Activated CD4-positive, alpha-beta memory T cell treated with anti-CD3 and anti-CD28 coated beads for 36 hours (primary cell): Measurements from ENCODE around the gene UBE2H. TPM values are rescaled to one million over a fixed set of nuclear protein-coding genes. Genes with fewer than 3 reads are reported as not detected.

ENCODE experiments used
- CTCF ChIA-PET: fragments of 350-600 bp; sonication (Branson Sonifier 250); formaldehyde crosslinking; loops from one replicate; lab custom pipeline; 2021; ENCODE audit warnings: antibody characterized with exemption, inconsistent platforms; lab: Charles Lee
- POLR2A ChIA-PET: fragments of 350-600 bp; sonication (Branson Sonifier 250); formaldehyde crosslinking; loops from one replicate; lab custom pipeline; 2021; ENCODE audit warnings: antibody characterized with exemption; lab: Charles Lee
- DNase-seq: peaks from one replicate; pipeline ENCODE4 v3.0.0-alpha.2; 2020
- H3K27ac Mint-ChIP-seq: one replicate; pipeline ENCODE4 v1.8.0; 2021; ENCODE audit warnings: mixed read lengths
- H3K27me3 Mint-ChIP-seq: one replicate; pipeline ENCODE4 v1.8.0; 2021; ENCODE audit warnings: mixed read lengths
- H3K36me3 Mint-ChIP-seq: one replicate; pipeline ENCODE4 v1.8.0; 2021; ENCODE audit warnings: mixed read lengths
- H3K4me1 Mint-ChIP-seq: one replicate; pipeline ENCODE4 v1.8.0; 2021; ENCODE audit warnings: low read depth, mixed read lengths
- H3K4me3 Mint-ChIP-seq: one replicate; pipeline ENCODE4 v1.8.0; 2021; ENCODE audit warnings: mild to moderate bottlenecking, mixed read lengths
- H3K9me3 Mint-ChIP-seq: one replicate; pipeline ENCODE4 v1.8.0; 2021; ENCODE audit warnings: mixed read lengths
- intact Hi-C: fragments of 100-400 bp; cut with micrococcal nuclease; formaldehyde crosslinking; loops from one replicate; pipeline ENCODE4 v1.15.1; 2023
- total RNA-seq, 2 experiments: library from RNA; stranded (reverse); gene quantifications; one replicate each; pipeline ENCODE4 v1.2.3, GENCODE V29; 2021

The UBE2H gene
- total RNA-seq, 2 experiments from 2014 or later: 33.6 to 37.1 TPM

GRCh38 chr7:129853661-129854268, 99.0 kb downstream of the UBE2H start:
- intact Hi-C loops: no loop called here
- Mint-ChIP-seq H3K4me3 (no peak overlapping the region), H3K27ac (peak overlapping the region; percentile 23), H3K27me3 (no peaks in the 10 kb centered on the region), H3K36me3 (no peaks in the 10 kb centered on the region), H3K4me1 (peaks cover 40% of the 10 kb centered on the region), H3K9me3 (no peaks in the 10 kb centered on the region)
- POLR2A ChIA-PET: no interaction called here
- CTCF ChIA-PET: interaction anchor here (2.3 kb wide), 1 partner anchor 28 kb away, joined by 9 read pairs; no protein-coding TSS in a partner anchor
- DNase-seq: no peak

GRCh38 chr7:129851809-129852208, 101.0 kb downstream of the UBE2H start:
- POLR2A ChIA-PET: no interaction called here
- Mint-ChIP-seq H3K4me3 (no peak overlapping the region), H3K4me1 (peaks cover 39% of the 10 kb centered on the region), H3K36me3 (no peaks in the 10 kb centered on the region), H3K9me3 (no peaks in the 10 kb centered on the region), H3K27ac (no peak overlapping the region), H3K27me3 (no peaks in the 10 kb centered on the region)
- intact Hi-C loops: no loop called here
- CTCF ChIA-PET: interaction anchor here (2.3 kb wide), 1 partner anchor 26 kb away, joined by 9 read pairs; no protein-coding TSS in a partner anchor
- no peak for DNase-seq

GRCh38 chr7:129851174-129851573, 101.6 kb downstream of the UBE2H start:
- Mint-ChIP-seq H3K9me3 (no peaks in the 10 kb centered on the region), H3K4me3 (no peak overlapping the region), H3K27me3 (no peaks in the 10 kb centered on the region), H3K27ac (no peak overlapping the region), H3K36me3 (no peaks in the 10 kb centered on the region), H3K4me1 (peaks cover 43% of the 10 kb centered on the region)
- intact Hi-C loops: no loop called here
- DNase-seq: no peak
- CTCF ChIA-PET: interaction anchor here (1.6 kb wide), 1 partner anchor 160 kb away, joined by 3 read pairs; no protein-coding TSS in a partner anchor
- POLR2A ChIA-PET: no interaction called here

GRCh38 chr7:129848436-129848835, 104.3 kb downstream of the UBE2H start:
- no peak overlapping the region for H3K4me3 Mint-ChIP-seq
- intact Hi-C loops: loop anchor here (10.0 kb wide), 1 partner anchor 56 kb away; no protein-coding TSS in a partner anchor
- no peak overlapping the region for H3K27ac Mint-ChIP-seq
- no peaks in the 10 kb centered on the region for H3K9me3 Mint-ChIP-seq
- DNase-seq: no peak
- no peaks in the 10 kb centered on the region for H3K27me3 Mint-ChIP-seq
- peaks cover 46% of the 10 kb centered on the region for H3K4me1 Mint-ChIP-seq
- ChIA-PET CTCF (no interaction called here), POLR2A (no interaction called here)
- no peaks in the 10 kb centered on the region for H3K36me3 Mint-ChIP-seq

- ChIA-PET CTCF (interaction anchor here (2.5 kb wide), 1 partner anchor 21 kb away, joined by 6 read pairs; no protein-coding TSS in a partner anchor), POLR2A (interaction anchor here (0.6 kb wide), 1 partner anchor 107 kb away, joined by 3 read pairs; no protein-coding TSS in a partner anchor)
- Mint-ChIP-seq H3K9me3 (no peaks in the 10 kb centered on the region), H3K4me1 (peaks cover 48% of the 10 kb centered on the region), H3K4me3 (no peak overlapping the region), H3K27me3 (no peaks in the 10 kb centered on the region), H3K27ac (no peak overlapping the region), H3K36me3 (no peaks in the 10 kb centered on the region)
- intact Hi-C loops: loop anchor here (10.0 kb wide), 1 partner anchor 59 kb away; no protein-coding TSS in a partner anchor
- no peak for DNase-seq
Observed at GRCh38 chr7:129845972-129846327, 106.8 kb downstream of the UBE2H start.

- H3K4me3 Mint-ChIP-seq: no peak overlapping the region
- H3K27me3 Mint-ChIP-seq: no peaks in the 10 kb centered on the region
- H3K27ac Mint-ChIP-seq: no peak overlapping the region
- intact Hi-C loops: loop anchor here (10.0 kb wide), 1 partner anchor 59 kb away; no protein-coding TSS in a partner anchor
- no peaks in the 10 kb centered on the region for H3K9me3 Mint-ChIP-seq
- ChIA-PET CTCF (interaction anchor here (1.0 to 2.5 kb wide), 2 partner anchors 16 to 20 kb away, joined by 3 to 6 read pairs; no protein-coding TSS in a partner anchor), POLR2A (interaction anchor here (0.6 kb wide), 1 partner anchor 108 kb away, joined by 3 read pairs; no protein-coding TSS in a partner anchor)
- no peaks in the 10 kb centered on the region for H3K36me3 Mint-ChIP-seq
- H3K4me1 Mint-ChIP-seq: peaks cover 50% of the 10 kb centered on the region
- no peak for DNase-seq
Observed at GRCh38 chr7:129845178-129845971, 107.4 kb downstream of the UBE2H start.

- peak; percentile 57 for DNase-seq
- intact Hi-C loops: loop anchor here (5.0 to 10.0 kb wide), 2 partner anchors 61 to 108 kb away; partner anchors contain the start of gene UBE2H
- H3K36me3 Mint-ChIP-seq: no peaks in the 10 kb centered on the region
- no peak overlapping the region for H3K4me3 Mint-ChIP-seq
- H3K27me3 Mint-ChIP-seq: no peaks in the 10 kb centered on the region
- H3K27ac Mint-ChIP-seq: peak overlapping the region; percentile 24
- ChIA-PET CTCF (interaction anchor here (0.6 to 1.3 kb wide), 4 partner anchors 10 to 246 kb away, joined by 3 to 5 read pairs (median 3); no protein-coding TSS in a partner anchor), POLR2A (no interaction called here)
- H3K9me3 Mint-ChIP-seq: no peaks in the 10 kb centered on the region
- H3K4me1 Mint-ChIP-seq: peaks cover 50% of the 10 kb centered on the region
Observed at GRCh38 chr7:129843978-129844840, 108.6 kb downstream of the UBE2H start.

GRCh38 chr7:129843365-129843898, 109.3 kb downstream of the UBE2H start:
- H3K36me3 Mint-ChIP-seq: peaks cover 1% of the 10 kb centered on the region
- POLR2A ChIA-PET: no interaction called here
- DNase-seq: no peak
- H3K4me1 Mint-ChIP-seq: peaks cover 53% of the 10 kb centered on the region
- no peaks in the 10 kb centered on the region for H3K27me3 Mint-ChIP-seq
- intact Hi-C loops: loop anchor here (5.0 to 10.0 kb wide), 2 partner anchors 61 to 109 kb away; partner anchors contain the start of gene UBE2H
- H3K9me3 Mint-ChIP-seq: no peaks in the 10 kb centered on the region
- peak overlapping the region; percentile 24 for H3K27ac Mint-ChIP-seq
- no peak overlapping the region for H3K4me3 Mint-ChIP-seq
- CTCF ChIA-PET: interaction anchor here (0.6 to 1.3 kb wide), 4 partner anchors 9 to 245 kb away, joined by 3 to 5 read pairs (median 3); no protein-coding TSS in a partner anchor

GRCh38 chr7:129841465-129841864, 111.3 kb downstream of the UBE2H start:
- Mint-ChIP-seq H3K27ac (no peak overlapping the region), H3K27me3 (no peaks in the 10 kb centered on the region), H3K4me3 (no peak overlapping the region), H3K4me1 (peaks cover 44% of the 10 kb centered on the region), H3K9me3 (no peaks in the 10 kb centered on the region), H3K36me3 (peaks cover 1% of the 10 kb centered on the region)
- POLR2A ChIA-PET: no interaction called here
- no peak for DNase-seq
- intact Hi-C loops: loop anchor here (5.0 to 10.0 kb wide), 2 partner anchors 63 to 111 kb away; partner anchors contain the start of gene UBE2H
- CTCF ChIA-PET: interaction anchor here (1.2 to 5.6 kb wide), 2 partner anchors 12 to 15 kb away, joined by 3 to 42 read pairs; no protein-coding TSS in a partner anchor

GRCh38 chr7:129840757-129841156, 112.0 kb downstream of the UBE2H start:
- DNase-seq: no peak
- Mint-ChIP-seq H3K36me3 (peaks cover 1% of the 10 kb centered on the region), H3K27ac (peak overlapping the region; percentile 30), H3K4me1 (peaks cover 37% of the 10 kb centered on the region), H3K27me3 (no peaks in the 10 kb centered on the region), H3K4me3 (no peak overlapping the region), H3K9me3 (no peaks in the 10 kb centered on the region)
- CTCF ChIA-PET: interaction anchor here (1.2 to 5.6 kb wide), 2 partner anchors 11 to 14 kb away, joined by 3 to 42 read pairs; no protein-coding TSS in a partner anchor
- POLR2A ChIA-PET: no interaction called here
- intact Hi-C loops: loop anchor here (5.0 to 10.0 kb wide), 2 partner anchors 64 to 112 kb away; partner anchors contain the start of gene UBE2H

- H3K27ac Mint-ChIP-seq: no peak overlapping the region
- DNase-seq: no peak
- intact Hi-C loops: no loop called here
- H3K36me3 Mint-ChIP-seq: peaks cover 4% of the 10 kb centered on the region
- no peaks in the 10 kb centered on the region for H3K9me3 Mint-ChIP-seq
- CTCF ChIA-PET: interaction anchor here (5.6 kb wide), 1 partner anchor 7 kb away, joined by 42 read pairs; no protein-coding TSS in a partner anchor
- H3K27me3 Mint-ChIP-seq: no peaks in the 10 kb centered on the region
- POLR2A ChIA-PET: no interaction called here
- H3K4me1 Mint-ChIP-seq: peaks cover 12% of the 10 kb centered on the region
- H3K4me3 Mint-ChIP-seq: no peak overlapping the region
Observed at GRCh38 chr7:129836983-129837382, 115.8 kb downstream of the UBE2H start.
